Activated CD4-positive, CD25-positive, alpha-beta regulatory T cell treated with anti-CD3 and anti-CD28 coated beads, Interleukin-2, amount 50 U/mL, for 72 hours (primary cell): Measurements from ENCODE around the gene IKBKE.

ENCODE experiments used
- DNase-seq: peaks from one replicate; pipeline ENCODE4 v3.0.0; 2021

The IKBKE gene

GRCh38 chr1:206498685-206499084, 28.4 kb downstream of the IKBKE start:
- no peak for DNase-seq

- no peak for DNase-seq
Observed at GRCh38 chr1:206500046-206500445, 29.8 kb downstream of the IKBKE start.

- no peak for DNase-seq
Observed at GRCh38 chr1:206501881-206502280, 31.6 kb downstream of the IKBKE start.

GRCh38 chr1:206502403-206502802, 32.1 kb downstream of the IKBKE start:
- DNase-seq, result no peak

- DNase-seq, result no peak
Observed at GRCh38 chr1:206502812-206503211, 32.5 kb downstream of the IKBKE start.

GRCh38 chr1:206503591-206504362, 33.5 kb downstream of the IKBKE start:
- DNase-seq, result no peak

GRCh38 chr1:206504363-206504713, 34.1 kb downstream of the IKBKE start:
- no peak for DNase-seq

- no peak for DNase-seq
Observed at GRCh38 chr1:206505702-206506355, 35.6 kb downstream of the IKBKE start.

GRCh38 chr1:206506405-206507283, 36.4 kb downstream of the IKBKE start:
- DNase-seq, result peak; percentile 52

- peak; percentile 84 for DNase-seq
Observed at GRCh38 chr1:206507284-206508129, 37.2 kb downstream of the IKBKE start, which contains the start of gene RASSF5. TSS of gene RASSF5 (plus strand) at chr1:206507531. CDS start at chr1:206507603, 72 bp downstream.

GRCh38 chr1:206508130-206508889, 38.0 kb downstream of the IKBKE start:
- DNase-seq, result no peak

GRCh38 chr1:206508956-206509355, 38.7 kb downstream of the IKBKE start:
- DNase-seq, result no peak

- no peak for DNase-seq
Observed at GRCh38 chr1:206509612-206510257, 39.5 kb downstream of the IKBKE start.

- DNase-seq, result no peak
Observed at GRCh38 chr1:206510371-206510770, 40.1 kb downstream of the IKBKE start.

- no peak for DNase-seq
Observed at GRCh38 chr1:206511362-206512057, 41.2 kb downstream of the IKBKE start.

- DNase-seq, result no peak
Observed at GRCh38 chr1:206512058-206512850, 42.0 kb downstream of the IKBKE start.

GRCh38 chr1:206512851-206513180, 42.5 kb downstream of the IKBKE start:
- no peak for DNase-seq

GRCh38 chr1:206513312-206514111, 43.2 kb downstream of the IKBKE start:
- no peak for DNase-seq

GRCh38 chr1:206514813-206515387, 44.6 kb downstream of the IKBKE start:
- DNase-seq, result no peak
